DND-41 (cell line): ENCODE measurements around the gene HPS1.

Experiments used
- ATAC-seq: fragments of 200-7000 bp; cut with Tn5 transposase; 3 replicates; pipeline ENCODE4 v1.9.1; 2021; ENCODE audit warnings: low read depth; ENCODE audit not compliant: insufficient read depth
- DNase-seq: peaks from one replicate; pipeline ENCODE4 v3.0.0-alpha.2; 2020
- H2AFZ ChIP-seq: 2 replicates; pipeline ENCODE4 v1.6.0; 2012; ENCODE audit warnings: low read depth, low read length
- H3K27ac ChIP-seq: 2 replicates; pipeline ENCODE4 v1.5.1; 2012; ENCODE audit warnings: low read length, inconsistent platforms
- H3K27me3 ChIP-seq: fragments of 200-600 bp; sonication (generic); 2 replicates; pipeline ENCODE4 v1.6.0; 2012; ENCODE audit warnings: low read length, mild to moderate bottlenecking, inconsistent platforms; ENCODE audit not compliant: insufficient read depth, poor library complexity
- H3K36me3 ChIP-seq: 2 replicates; pipeline ENCODE4 v1.5.1; 2012; ENCODE audit warnings: low read length, inconsistent platforms; ENCODE audit not compliant: insufficient read depth
- H3K4me1 ChIP-seq: 2 replicates; pipeline ENCODE4 v1.5.1; 2012; ENCODE audit warnings: mild to moderate bottlenecking, low read length; ENCODE audit not compliant: insufficient read depth
- H3K4me2 ChIP-seq: 2 replicates; pipeline ENCODE4 v1.6.0; 2012; ENCODE audit warnings: mild to moderate bottlenecking, moderate library complexity, low read length, inconsistent platforms; ENCODE audit not compliant: insufficient read depth
- H3K4me3 ChIP-seq, 2 experiments: fragments of 200-600 bp in 1 of 2; shearing (Covaris generic) in 1 of 2; 2 replicates each; pipeline ENCODE4 v1.5.1; 2012 to 2016; ENCODE audit warnings: inconsistent platforms in 2 of 2, low read length in 2 of 2, mild to moderate bottlenecking in 2 of 2, low read depth in 1 of 2, moderate library complexity in 1 of 2
- H3K79me2 ChIP-seq: 2 replicates; pipeline ENCODE4 v1.6.0; 2012; ENCODE audit warnings: low read length, inconsistent platforms; ENCODE audit not compliant: insufficient read depth
- H3K9ac ChIP-seq: 2 replicates; pipeline ENCODE4 v1.6.0; 2012; ENCODE audit warnings: low read depth, mild to moderate bottlenecking, inconsistent platforms, low read length, moderate library complexity
- H3K9me3 ChIP-seq: 2 replicates; pipeline ENCODE4 v1.5.1; 2012; ENCODE audit warnings: low read length, moderate library complexity, mild to moderate bottlenecking, inconsistent platforms; ENCODE audit not compliant: insufficient read depth, severe bottlenecking
- H4K20me1 ChIP-seq: 2 replicates; pipeline ENCODE4 v1.6.0; 2012; ENCODE audit warnings: low read length; ENCODE audit not compliant: insufficient read depth
- EZH2 ChIP-seq: IDR thresholded peaks from 3 replicates; pipeline ENCODE4 v1.6.1; 2012; ENCODE audit warnings: borderline replicate concordance, low read depth, mild to moderate bottlenecking, moderate library complexity, low read length, inconsistent platforms; ENCODE audit not compliant: severe bottlenecking
- TF ChIP-seq, protein P1 (sequence below): IDR thresholded peaks from 2 replicates; pipeline ENCODE4 v1.5.1; 2012; ENCODE audit warnings: borderline replicate concordance, low read length, moderate library complexity, mild to moderate bottlenecking; ENCODE audit not compliant: poor library complexity, severe bottlenecking; ENCODE audit errors: extremely low read depth

The HPS1 gene

DNA sequence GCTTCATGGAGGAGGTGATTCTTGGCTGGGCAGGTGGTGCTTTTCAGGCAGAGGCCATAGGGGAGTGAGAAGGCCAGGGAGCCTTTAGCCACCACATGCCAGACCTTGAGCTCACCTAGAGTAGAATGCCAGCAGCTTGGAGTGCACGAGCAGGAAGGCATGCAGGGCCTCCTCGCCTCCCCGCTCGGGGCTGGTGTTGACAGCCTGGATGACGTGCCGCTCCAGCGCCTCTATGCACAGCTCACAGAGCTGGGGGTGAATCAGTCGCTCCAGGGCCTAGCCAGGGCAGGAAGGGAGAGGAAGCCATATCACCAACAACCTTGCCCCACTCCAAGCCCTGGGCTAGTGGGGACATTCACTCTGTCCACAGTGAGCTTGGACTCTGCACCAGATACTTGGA lies 15.7 kb downstream of the HPS1 start:
- DNase-seq (no peak), ATAC-seq (no peak)
- Histone ChIP-seq H3K36me3 (peaks cover 87% of the 10 kb centered on the region), H3K9ac (no peak overlapping the region), H3K27ac (no peak overlapping the region), H3K9me3 (peaks cover 18% of the 10 kb centered on the region), H3K27me3 (no peaks in the 10 kb centered on the region), H2AFZ (no peak overlapping the region), H4K20me1 (no peaks in the 10 kb centered on the region; the same call in 1 of the 2 replicates), H3K4me2 (no peak overlapping the region), H3K79me2 (no peaks in the 10 kb centered on the region), H3K4me1 (no peaks in the 10 kb centered on the region), H3K4me3 (no peak overlapping the region)
- TF ChIP-seq EZH2, result no peak
- TF ChIP-seq, protein P1, sequence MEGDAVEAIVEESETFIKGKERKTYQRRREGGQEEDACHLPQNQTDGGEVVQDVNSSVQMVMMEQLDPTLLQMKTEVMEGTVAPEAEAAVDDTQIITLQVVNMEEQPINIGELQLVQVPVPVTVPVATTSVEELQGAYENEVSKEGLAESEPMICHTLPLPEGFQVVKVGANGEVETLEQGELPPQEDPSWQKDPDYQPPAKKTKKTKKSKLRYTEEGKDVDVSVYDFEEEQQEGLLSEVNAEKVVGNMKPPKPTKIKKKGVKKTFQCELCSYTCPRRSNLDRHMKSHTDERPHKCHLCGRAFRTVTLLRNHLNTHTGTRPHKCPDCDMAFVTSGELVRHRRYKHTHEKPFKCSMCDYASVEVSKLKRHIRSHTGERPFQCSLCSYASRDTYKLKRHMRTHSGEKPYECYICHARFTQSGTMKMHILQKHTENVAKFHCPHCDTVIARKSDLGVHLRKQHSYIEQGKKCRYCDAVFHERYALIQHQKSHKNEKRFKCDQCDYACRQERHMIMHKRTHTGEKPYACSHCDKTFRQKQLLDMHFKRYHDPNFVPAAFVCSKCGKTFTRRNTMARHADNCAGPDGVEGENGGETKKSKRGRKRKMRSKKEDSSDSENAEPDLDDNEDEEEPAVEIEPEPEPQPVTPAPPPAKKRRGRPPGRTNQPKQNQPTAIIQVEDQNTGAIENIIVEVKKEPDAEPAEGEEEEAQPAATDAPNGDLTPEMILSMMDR, result no peak

GRCh38 chr10:98430427-98430826 lies 16.3 kb downstream of the HPS1 start:
- no peak overlapping the region for H3K9ac ChIP-seq
- TF ChIP-seq, protein P1, result no peak
- no peak for TF ChIP-seq EZH2
- H4K20me1 ChIP-seq, result no peaks in the 10 kb centered on the region; the same call in 1 of the 2 replicates
- no peak overlapping the region for H3K4me3 ChIP-seq
- H3K4me2 ChIP-seq, result no peak overlapping the region
- H2AFZ ChIP-seq, result no peak overlapping the region
- no peaks in the 10 kb centered on the region for H3K27me3 ChIP-seq
- H3K4me1 ChIP-seq, result no peaks in the 10 kb centered on the region
- ATAC-seq (no peak), DNase-seq (no peak)
- H3K9me3 ChIP-seq, result peaks cover 18% of the 10 kb centered on the region
- H3K79me2 ChIP-seq, result no peaks in the 10 kb centered on the region
- H3K27ac ChIP-seq, result no peak overlapping the region
- peaks cover 83% of the 10 kb centered on the region for H3K36me3 ChIP-seq

- no peaks in the 10 kb centered on the region for H3K4me1 ChIP-seq
- no peak for DNase-seq
- H3K27ac ChIP-seq, result no peak overlapping the region
- H3K4me3 ChIP-seq, result no peak overlapping the region
- H3K79me2 ChIP-seq, result no peaks in the 10 kb centered on the region
- no peak for ATAC-seq
- H3K9ac ChIP-seq, result no peak overlapping the region
- H3K36me3 ChIP-seq, result peaks cover 74% of the 10 kb centered on the region
- peaks cover 18% of the 10 kb centered on the region for H3K9me3 ChIP-seq
- no peak overlapping the region for H3K4me2 ChIP-seq
- H4K20me1 ChIP-seq, result no peaks in the 10 kb centered on the region; the same call in 1 of the 2 replicates
- TF ChIP-seq, protein P1, result no peak
- TF ChIP-seq EZH2, result no peak
- H2AFZ ChIP-seq, result no peak overlapping the region
- H3K27me3 ChIP-seq, result no peaks in the 10 kb centered on the region
Observed at GRCh38 chr10:98429320-98430072, 17.2 kb downstream of the HPS1 start.
